Breast epithelium (tissue), 3 donors: ENCODE measurements around the gene MGAT4C.

Experiments used
- POLR2A ChIP-seq: fragments of 450-650 bp; IDR thresholded peaks from one replicate; pipeline ENCODE4 v1.6.1; 2016; ENCODE audit warnings: antibody characterized with exemption, mild to moderate bottlenecking, moderate library complexity
- TF ChIP-seq, protein P1 (sequence below), 3 donors: fragments of 450-650 bp; IDR thresholded peaks; one replicate each; pipeline ENCODE4 v1.5.1; 2016 to 2017; ENCODE audit warnings: antibody characterized with exemption in 3 of 3, mild to moderate bottlenecking in 3 of 3, moderate library complexity in 3 of 3

DNA sequence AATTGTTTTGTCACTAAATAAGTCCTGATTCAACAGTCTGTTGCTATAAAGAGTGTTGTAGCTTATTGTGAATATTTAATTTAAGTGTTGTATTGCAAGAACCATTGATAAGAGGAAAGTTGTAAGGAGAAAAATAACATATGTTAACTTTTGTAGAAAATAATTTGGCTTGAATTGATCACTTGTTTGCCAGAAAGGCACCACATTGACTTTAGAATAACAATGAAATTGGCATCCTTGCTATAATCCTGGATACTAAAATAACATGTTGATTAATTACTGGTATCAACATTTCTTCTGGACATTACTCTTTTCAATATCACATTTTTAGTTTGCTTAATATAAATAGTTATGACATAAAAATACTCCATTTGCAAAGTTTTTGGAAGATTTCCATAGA, 159.0 kb downstream of the MGAT4C start:
- TF ChIP-seq, protein P1, sequence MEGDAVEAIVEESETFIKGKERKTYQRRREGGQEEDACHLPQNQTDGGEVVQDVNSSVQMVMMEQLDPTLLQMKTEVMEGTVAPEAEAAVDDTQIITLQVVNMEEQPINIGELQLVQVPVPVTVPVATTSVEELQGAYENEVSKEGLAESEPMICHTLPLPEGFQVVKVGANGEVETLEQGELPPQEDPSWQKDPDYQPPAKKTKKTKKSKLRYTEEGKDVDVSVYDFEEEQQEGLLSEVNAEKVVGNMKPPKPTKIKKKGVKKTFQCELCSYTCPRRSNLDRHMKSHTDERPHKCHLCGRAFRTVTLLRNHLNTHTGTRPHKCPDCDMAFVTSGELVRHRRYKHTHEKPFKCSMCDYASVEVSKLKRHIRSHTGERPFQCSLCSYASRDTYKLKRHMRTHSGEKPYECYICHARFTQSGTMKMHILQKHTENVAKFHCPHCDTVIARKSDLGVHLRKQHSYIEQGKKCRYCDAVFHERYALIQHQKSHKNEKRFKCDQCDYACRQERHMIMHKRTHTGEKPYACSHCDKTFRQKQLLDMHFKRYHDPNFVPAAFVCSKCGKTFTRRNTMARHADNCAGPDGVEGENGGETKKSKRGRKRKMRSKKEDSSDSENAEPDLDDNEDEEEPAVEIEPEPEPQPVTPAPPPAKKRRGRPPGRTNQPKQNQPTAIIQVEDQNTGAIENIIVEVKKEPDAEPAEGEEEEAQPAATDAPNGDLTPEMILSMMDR (IDR thresholded peaks at IDR 0.05), result no peak
- no peak for TF ChIP-seq POLR2A
